HG03460 (cell line): ENCODE measurements around the gene TSPAN4.

Experiments
- ATAC-seq: cut with Tn5 transposase; IDR thresholded peaks from one replicate; pipeline ENCODE4 v1.9.1; 2021; ENCODE audit not compliant: unreplicated experiment

The TSPAN4 gene

DNA sequence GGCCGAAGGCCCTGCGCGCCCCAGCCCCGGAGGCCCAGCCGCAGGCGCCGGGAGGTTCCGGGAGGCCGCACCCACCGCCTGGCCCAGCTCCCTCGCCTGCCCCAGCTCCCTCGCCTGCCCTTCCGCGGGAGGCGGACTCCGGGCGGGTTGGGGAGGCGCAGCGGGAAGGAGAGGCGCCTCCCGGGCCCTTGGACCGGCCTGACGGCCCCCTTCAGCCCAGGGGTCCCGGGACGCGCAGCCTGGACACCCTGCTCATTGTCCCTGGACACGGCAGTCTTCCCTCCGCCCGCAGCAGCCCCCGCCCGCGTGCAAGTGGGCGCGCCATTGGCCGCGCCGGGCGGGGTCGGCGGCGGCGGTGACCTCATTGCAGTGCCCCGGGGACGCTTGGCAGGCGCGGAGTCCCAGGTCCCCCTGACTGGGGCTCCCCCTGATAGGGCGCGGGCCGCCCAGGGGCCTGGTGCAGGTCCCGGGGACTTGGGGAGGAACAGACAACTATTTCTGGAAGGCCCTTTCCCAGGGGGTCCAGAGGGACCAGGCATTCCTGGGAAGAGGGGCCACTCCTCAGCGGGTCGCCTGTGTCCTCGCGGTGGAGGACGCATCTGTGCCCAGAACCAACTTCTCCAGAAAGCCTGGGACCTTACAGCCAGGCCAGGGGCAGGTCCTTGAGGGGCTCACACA lies 9.4 kb upstream of the TSPAN4 start:
- no peak for ATAC-seq

DNA sequence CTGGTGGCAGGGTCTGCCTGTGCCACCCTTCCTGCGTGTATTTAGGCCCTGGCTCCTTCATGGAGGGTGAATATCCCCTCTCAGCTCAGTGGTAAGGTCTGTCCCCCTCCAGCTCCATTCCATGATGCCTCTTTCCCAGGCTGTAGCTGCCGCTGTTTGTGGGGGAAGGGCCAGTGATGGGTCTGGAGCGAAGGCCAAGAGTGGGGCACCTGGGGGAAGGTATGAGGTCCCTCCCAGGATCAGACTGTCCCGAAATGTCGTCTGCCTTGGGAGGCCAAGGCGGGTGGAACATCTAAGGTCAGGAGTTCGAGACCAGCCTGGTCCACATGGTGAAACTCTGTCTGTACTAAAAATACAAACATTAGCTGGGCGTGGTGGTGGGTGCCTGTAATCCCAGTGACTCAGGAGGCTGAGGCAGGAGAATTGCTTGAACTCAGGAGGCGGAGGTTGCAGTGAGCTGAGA lies 8.8 kb upstream of the TSPAN4 start:
- ATAC-seq: no peak

DNA sequence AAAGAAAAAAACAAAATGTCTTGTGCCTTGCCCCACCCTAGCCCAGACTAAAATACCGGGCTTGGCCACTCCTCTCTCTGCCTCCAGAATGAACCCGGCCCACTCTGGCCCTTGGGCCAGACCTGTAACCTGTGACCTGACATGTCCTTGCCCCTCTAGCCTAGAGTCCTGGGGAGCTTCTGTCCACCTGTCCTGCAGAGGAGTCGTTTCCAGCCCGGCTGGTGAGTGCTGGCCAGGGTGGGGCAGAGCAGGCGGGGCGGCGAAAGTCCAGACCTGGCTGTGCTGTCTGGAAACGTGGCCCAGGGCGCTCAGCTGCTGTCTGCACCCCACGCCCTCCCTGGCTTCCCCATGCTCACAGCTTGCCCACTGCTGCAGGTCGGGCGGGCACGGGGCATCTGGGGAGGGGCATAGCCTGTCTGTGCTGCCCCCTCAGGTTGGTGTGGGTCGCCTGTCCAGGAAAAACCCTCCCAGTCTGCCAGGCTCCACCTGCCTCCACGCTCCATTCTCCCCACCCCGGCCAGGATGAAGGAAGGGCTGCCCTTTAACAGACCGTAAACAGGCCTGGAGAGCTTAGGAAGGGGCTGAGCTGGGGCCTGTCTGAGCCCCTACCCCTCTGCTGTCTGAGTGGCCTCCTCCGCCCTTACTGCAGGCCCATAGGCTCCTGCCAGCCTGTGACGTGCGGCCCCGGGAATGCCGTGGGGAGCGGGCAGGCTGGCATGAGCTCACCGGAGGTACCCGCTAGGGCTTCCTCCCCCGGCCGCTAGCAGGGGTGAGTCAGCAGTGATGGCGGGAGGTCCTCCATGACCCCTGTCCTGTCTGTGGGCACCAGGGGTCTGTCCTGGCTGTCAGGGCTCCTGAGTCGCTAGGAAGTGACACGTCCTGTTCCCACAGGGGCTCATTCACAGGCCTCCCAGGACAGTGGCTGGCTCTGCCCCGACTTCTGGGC lies 8.0 kb upstream of the TSPAN4 start:
- ATAC-seq: no peak

DNA sequence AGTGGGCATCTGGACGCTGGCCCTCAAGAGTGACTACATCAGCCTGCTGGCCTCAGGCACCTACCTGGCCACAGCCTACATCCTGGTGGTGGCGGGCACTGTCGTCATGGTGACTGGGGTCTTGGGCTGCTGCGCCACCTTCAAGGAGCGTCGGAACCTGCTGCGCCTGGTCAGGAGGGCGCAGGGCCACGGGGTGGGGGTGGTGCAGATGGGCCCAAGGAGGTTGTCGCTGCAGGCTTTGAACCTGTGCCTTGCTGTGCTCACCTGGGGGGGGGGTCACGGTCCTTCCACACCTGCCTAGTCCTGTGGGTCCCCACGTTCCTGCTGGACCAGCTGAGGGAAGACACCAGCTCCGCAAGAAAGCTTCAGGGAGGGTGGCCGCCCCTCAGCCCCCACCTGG lies 6.4 kb upstream of the TSPAN4 start:
- ATAC-seq: no peak

DNA sequence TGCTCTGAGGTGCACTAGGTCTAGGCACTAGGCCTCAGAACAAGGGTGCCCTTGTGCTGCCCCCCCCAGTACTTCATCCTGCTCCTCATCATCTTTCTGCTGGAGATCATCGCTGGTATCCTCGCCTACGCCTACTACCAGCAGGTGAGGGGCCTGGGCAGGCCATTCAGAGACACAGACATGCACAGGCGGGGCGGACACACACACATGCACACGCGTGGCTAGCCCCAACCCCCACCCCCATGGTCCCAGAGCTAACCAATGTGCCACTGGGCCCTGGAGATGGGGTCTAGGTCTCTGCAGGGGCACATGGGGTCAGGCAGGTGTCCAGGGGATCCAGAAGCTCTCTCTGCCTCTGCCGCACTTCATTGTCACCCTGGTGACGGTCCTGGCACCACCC lies 6.0 kb upstream of the TSPAN4 start:
- ATAC-seq: no peak

DNA sequence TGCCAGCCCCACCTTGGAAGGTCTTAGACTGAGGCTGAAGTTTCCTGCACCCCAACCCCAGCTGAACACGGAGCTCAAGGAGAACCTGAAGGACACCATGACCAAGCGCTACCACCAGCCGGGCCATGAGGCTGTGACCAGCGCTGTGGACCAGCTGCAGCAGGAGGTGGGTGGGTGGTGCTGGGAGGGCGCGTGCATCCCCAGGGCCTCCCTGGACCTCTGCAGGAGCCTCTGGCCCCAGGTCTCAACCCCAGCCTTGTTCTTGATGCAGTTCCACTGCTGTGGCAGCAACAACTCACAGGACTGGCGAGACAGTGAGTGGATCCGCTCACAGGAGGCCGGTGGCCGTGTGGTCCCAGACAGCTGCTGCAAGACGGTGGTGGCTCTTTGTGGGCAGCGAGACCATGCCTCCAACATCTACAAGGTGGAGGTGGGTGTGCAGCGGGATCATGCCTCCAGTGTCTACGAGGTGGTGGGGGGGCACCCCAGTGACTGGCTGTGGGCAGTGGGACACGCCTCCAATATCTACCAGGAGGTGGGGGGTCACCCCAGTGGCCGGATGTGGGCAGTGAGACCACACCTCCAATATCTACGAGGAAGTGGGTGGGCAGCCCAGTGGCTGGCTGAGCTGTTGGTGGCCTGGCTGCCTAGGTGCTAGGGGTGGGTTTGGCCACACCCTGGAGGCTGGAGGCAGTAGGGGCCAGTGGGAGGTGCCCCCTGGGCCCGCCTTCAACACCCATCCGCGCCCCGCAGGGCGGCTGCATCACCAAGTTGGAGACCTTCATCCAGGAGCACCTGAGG lies 5.3 kb upstream of the TSPAN4 start:
- no peak for ATAC-seq

DNA sequence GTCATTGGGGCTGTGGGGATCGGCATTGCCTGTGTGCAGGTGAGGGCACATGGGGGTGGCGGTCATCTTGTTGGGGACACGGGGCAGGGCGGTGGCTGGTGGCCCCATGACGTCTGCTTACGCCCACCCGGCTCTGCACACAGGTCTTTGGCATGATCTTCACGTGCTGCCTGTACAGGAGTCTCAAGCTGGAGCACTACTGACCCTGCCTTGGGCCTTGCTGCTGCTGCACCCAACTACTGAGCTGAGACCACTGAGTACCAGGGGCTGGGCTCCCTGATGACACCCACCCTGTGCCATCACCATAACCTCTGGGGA lies 4.7 kb upstream of the TSPAN4 start:
- ATAC-seq: no peak

DNA sequence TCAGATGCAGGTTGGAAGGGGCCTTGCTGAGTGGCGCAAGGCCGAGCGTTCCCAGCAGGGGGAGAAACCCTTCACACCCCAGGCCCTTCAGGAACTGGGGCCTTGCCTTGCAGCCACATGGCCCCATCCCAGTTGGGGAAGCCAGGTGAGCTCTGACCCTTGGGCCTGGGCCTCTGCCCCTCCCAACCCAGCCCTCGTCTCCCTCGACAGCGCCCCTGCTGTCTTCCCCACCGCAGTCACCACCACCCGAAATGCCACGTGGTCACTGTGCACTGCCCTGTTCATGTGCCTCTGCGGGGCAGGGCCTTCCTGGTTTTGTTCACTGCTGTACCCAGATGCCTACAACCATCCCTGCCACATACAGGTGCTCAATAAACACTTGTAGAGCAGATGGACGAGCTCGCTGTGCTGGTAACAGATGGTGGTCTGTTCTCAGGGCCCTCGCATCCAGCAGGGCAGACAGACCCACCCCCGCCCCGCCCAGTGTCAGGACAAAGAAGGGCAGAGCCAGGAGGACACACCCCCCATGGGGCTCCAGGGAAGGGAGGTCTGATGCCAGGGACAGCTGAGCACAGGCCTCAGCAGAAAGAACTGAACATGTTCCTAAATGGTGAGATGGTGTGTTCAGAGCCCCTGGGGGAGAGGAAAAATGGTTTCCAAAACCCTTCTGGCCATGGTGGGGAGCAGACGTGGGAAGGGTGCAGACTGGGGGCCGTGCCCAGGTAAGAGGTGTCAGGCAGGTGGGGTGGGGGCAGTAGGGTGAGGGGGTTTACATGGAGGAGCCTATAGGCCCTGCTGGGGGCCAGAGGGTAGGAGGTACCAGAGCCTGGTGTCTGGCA lies 4.0 kb upstream of the TSPAN4 start:
- ATAC-seq: no peak

DNA sequence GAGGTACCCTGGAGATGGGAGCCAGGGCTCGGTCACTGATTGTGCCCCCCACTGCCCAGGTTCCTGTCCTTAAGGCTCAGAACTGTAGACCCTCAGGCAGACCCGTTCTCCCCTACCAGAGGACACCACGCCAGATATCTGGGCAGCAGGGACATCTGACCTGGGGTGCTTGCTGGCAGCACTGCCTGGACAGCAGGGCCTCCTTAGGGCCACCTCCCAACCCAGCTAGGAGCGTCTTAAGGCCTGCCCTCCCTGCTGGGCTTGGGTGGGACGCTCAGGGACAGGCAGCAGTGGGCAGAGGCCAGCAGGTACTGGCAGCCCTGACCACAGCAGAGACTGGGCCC lies 3.4 kb upstream of the TSPAN4 start:
- ATAC-seq: no peak

DNA sequence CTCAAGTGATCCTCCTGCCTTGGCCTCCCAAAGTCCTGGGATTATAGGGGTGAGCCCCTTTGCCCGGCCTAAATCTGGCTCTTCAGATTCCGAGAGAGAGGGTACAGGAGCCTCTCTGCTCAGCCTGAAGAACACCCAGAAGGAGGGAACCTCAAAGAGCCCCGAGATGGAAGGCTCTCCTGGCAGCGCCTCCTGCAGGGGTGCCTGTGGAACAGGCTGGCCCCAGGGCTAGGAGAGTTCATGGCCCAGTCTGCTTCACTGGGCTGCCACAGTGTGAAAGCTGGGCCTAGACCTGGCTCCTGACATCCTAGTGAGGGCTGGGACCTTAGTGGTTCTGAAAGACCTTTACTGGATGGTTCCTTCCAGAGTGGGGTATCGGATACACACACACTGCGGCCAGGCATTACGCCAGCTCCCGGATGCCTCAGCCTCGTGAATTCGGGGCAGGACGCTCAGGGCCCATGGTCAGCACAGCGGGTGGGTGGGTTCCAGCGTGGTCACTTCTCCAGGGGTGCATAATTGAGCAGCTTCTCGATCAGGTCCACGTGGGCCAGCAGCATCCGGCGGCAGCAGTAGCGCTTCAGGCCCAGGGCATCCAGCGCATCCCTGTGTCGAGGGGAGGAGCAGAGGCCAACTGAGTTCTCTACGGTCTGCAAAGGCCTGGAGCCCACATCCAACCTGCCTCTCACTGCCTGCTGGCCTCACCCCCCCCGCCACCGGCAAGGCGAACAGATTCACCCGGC lies 2.6 kb upstream of the TSPAN4 start:
- ATAC-seq: no peak

DNA sequence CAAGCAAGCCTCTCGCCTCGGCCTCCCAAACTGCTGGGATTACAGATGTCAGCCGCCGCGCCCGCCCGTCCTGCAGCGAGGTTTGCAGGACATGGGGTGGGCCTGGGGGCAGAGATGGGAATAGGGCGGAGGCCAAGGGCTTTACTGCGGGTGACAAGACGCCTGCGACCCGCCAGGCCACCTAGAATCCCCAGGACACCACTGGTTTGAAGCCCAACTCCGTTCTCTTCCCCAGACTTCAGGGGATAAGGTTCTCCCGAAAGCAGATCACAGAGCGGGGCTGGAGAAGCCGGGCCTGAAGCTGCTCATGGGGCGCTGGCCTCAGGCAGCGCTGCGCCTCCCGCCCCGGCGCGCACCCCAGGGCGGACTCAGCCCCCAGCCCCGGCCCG lies 677 bp upstream of the TSPAN4 start:
- ATAC-seq: peak; percentile 31

DNA sequence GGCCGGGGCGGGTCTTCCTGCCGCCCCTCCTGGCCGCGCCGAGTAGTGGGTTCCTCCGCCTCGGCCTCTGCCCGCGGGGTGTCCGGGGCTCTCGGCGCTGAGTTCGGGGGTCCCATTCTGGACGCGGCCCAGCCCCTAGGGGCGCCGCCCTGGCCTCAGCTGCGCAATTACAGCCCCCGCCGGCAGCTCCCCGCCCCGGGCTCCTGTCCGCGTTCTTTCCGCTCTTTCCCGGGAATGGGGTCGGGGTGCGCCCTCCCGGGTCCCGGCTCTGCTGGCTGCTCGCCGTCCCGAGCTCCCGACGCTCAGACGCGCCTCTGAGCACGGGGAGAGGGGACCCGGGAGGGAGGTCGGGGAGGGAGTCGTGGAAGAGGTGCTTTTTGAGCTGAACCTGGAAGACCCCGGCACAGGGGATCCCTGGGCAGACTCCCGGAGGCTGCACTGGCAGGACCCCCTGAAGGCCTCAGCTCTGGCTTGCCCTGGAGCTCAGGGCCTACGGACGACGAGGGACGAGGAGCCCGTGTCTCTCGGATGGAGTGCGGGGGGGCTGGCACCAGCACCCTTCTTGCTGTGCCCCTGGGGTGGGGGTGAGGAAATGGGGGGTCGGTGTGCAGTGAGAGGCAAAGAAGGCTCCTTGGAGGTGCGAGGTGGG lies 558 bp downstream of the TSPAN4 start:
- ATAC-seq: no peak

DNA sequence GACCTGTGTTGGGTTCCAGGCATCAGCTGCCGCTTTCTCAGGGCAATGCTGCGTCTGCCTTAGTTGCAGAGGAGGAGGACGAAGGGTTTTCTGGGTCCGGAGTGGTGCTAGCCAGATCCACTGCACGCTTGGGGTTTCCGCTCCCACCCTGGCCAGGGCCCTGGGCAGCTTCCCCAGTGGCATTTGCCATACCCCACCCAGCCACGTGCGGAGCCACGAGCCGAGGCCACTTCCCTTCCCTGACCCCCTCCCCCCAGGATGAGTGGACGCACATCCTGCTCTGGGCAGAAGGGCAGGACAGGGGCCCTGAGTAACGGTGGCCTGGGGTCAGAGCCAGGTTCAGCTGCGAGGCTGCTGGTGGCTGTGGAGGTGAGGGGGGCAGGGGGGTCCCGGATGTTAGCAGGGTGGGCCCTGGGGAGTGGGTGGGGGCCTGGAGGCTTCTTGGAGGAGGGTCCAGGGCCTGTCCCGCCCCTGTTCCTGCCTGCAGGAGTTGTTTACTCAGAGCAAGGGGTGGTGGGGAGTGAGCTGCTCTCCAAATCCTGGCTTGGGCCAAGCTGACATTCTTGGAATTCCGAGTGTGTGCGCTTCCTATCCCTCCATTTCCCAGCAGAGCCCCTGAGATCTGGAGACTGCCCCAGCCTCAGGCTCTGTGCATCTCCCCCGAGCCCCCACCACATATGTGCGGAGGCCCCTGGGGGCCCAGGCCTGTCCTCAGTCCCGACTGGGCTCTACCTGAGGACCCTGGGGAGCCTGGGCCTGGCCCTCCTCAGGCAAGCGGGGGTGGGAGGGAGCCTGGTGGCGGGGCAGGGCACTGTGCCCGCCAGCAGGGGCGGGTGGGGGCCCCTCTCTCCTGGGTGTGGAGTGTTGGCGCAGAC lies 1.4 kb downstream of the TSPAN4 start:
- no peak for ATAC-seq

DNA sequence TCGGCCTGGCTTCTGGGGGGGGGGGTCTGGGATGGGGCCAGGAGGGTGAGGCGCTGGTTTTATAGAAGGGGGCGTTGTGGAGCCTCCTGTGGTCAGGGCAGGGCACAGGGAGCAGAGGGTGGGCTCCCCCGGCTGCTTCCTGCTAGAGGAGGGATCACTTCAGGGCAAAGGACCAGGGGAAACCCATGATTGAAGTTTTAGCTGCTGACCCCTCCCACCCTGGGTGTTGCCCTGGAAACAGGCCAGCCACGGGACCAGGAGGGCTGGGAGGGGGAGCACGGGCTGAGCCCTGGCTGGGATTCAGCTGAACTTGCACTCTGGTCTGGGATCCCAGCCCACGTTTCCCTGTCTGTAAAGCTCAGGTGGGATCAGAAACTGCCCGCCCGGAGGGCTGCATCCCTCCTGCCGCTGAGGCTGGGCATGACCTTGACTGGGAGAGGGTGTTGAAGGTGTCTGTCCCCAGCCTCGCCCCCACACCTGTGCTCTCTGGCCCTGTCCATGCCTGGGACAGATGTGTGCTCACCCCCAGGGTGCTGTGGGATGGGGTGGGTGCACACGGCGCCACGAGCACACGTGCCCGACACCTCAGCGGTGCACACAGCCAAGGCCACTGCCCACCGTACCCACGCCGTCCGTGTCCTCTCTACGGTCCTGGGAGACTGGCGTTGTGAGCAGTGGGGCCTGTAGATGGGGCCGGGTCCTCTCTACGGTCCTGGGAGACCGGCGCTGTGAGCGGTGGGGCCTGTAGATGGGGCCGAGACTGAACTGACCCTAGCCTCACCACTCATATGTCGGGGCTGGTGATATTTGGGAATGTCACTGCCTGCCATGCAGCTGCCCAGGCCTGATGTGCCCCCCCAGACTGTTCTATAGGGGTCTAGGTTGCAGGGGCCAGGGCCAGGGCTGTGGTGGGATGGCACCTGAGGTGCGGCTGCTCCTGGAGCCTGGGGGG lies 2.3 kb downstream of the TSPAN4 start:
- ATAC-seq: no peak

DNA sequence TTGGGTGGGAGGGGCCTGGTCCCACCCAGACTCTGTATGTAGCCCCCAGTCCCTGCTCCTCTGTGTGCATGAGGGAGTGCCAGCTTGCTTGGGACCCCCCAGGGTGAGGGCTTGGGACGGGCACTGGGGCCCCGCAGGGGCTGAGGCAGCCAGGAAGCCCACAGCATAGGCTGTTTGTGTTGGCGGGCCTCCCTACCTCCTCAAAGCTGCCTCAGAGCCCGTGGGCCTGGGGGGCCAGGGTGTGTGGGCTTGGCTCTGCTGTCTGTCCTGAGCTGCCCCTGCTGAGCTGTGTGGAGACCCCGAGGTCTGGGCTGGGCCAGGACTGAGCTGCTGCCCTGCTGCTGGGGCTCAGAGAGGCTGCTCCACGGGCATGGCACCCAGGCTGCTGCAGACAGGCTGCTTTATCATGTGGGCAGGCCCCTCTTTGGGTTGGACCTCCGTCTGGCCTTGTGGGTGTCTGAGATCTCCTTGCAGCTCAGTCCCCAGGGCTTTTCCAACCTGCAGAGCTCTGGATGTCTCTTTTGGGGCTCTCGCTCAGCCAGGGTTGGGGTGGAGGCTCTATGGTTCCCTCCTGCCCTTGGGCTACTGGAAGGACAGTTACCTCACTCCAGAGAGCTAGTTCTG lies 3.3 kb downstream of the TSPAN4 start:
- ATAC-seq: no peak

DNA sequence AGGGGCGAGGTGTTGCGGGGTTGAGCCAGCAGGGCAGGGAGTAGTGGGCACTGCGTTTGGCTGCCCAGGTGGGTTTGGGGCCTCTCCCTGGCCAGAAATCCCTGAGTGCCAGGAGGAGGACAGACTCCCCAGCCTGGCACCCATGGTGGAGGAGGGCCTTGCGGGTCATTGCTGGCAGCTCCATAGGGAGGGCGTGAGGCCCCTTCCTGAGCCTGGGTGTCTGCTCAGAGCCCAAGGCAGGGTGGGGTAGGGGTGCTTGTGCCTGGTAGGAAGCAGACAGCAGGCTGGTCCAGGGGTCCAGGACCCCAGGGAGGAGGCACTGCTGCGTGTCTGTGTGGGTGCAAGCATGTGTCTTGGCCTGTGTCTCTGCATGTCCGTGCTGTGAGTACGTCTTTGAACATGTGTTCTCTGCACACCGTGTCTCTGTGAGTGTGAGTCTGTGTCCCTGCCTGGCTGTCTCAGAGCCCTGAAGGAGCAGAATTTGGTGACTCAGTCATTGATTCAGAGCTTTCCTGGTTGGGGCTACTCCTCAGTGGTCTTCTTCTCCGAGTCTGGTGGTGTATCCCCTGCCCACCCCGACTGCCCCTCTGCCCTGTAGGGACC lies 3.9 kb downstream of the TSPAN4 start:
- ATAC-seq: no peak

DNA sequence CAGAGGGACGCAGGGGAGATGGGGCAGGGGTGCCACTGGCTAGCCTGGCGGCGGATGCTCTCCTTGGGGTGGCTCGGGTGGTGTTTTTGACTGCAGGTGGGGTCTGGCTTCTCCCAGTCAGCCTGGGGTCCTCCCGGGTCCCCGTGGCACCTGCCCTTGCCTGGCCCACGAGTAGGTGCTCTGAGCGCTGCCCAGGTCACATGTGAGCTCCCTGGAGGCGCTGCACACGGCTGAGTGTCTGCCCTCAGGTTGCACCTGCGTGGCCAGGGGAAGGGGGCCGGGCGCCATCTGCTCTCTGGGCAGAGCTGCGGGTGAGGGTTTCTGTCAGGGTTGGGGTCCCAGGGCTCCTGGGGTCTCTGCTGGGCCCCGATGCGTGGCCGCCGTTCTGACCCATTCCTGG lies 5.2 kb downstream of the TSPAN4 start:
- ATAC-seq: no peak
